CD14-positive monocyte (primary cell): ENCODE results near the gene SLC15A5. TPM values are rescaled to one million over a fixed set of nuclear protein-coding genes. Genes with fewer than 3 reads are reported as not detected.

Experiments
- DNase-seq, 3 donors: peaks; one replicate each; pipeline ENCODE4 v3.0.0-alpha.2; 2011 to 2022
- H2AFZ ChIP-seq: 2 replicates; pipeline ENCODE4 v1.6.0; 2012; ENCODE audit warnings: mild to moderate bottlenecking, low read depth, low read length, inconsistent platforms; ENCODE audit not compliant: insufficient read depth, poor library complexity, severe bottlenecking
- H3K27ac ChIP-seq, 2 donors: 1 replicate in 1 of 2; 2 replicates in 1 of 2; pipeline ENCODE4 v1.5.1; 2012 to 2013; ENCODE audit warnings: low read length in 2 of 2, control low read depth in 1 of 2, inconsistent platforms in 1 of 2, low read depth in 1 of 2, mild to moderate bottlenecking in 1 of 2
- H3K27me3 ChIP-seq, 2 donors: one replicate each; pipeline versions ENCODE4 v1.6.0 to v1.6.1; 2011 to 2013; ENCODE audit warnings: low read length in 2 of 2; ENCODE audit not compliant: control insufficient read depth in 2 of 2, insufficient read depth in 2 of 2
- H3K36me3 ChIP-seq, 2 donors: replicated peaks in 1 of 2; 1 replicate in 1 of 2; 2 replicates in 1 of 2; pipeline versions ENCODE4 v1.5.1 to v1.6.1; 2012 to 2013; ENCODE audit warnings: low read length in 2 of 2, control low read depth in 1 of 2, inconsistent platforms in 1 of 2, mild to moderate bottlenecking in 1 of 2; ENCODE audit not compliant: insufficient read depth in 2 of 2, control insufficient read depth in 1 of 2
- H3K4me1 ChIP-seq, 2 donors: 1 replicate in 1 of 2; 2 replicates in 1 of 2; pipeline versions ENCODE4 v1.5.1 to v1.6.1; 2012 to 2013; ENCODE audit warnings: low read length in 2 of 2, control low read depth in 1 of 2, inconsistent platforms in 1 of 2, mild to moderate bottlenecking in 1 of 2, moderate library complexity in 1 of 2; ENCODE audit not compliant: insufficient read depth in 2 of 2, control insufficient read depth in 1 of 2
- H3K4me2 ChIP-seq: replicated peaks from 2 replicates; pipeline ENCODE3; 2012; ENCODE audit warnings: low read length, moderate library complexity, mild to moderate bottlenecking; ENCODE audit not compliant: poor library complexity, severe bottlenecking; ENCODE audit errors: extremely low read depth
- H3K4me3 ChIP-seq, 3 experiments: fragments of 200-600 bp in 1 of 3; sonication (generic) in 1 of 3; replicated peaks in 1 of 3; 1 replicate in 2 of 3; 2 replicates in 1 of 3; pipeline ENCODE4 v1.5.1; 2011 to 2013; ENCODE audit warnings: low read length in 3 of 3, mild to moderate bottlenecking in 3 of 3, control low read depth in 2 of 3, low read depth in 2 of 3, inconsistent platforms in 1 of 3, moderate library complexity in 1 of 3
- H3K79me2 ChIP-seq: 2 replicates; pipeline ENCODE4 v1.6.0; 2012; ENCODE audit warnings: mild to moderate bottlenecking, control low read depth, inconsistent platforms, low read length, moderate library complexity; ENCODE audit not compliant: insufficient read depth
- H3K9ac ChIP-seq: 2 replicates; pipeline ENCODE4 v1.6.0; 2017; ENCODE audit warnings: low read length, mild to moderate bottlenecking; ENCODE audit not compliant: insufficient read depth, poor library complexity, severe bottlenecking
- H3K9me3 ChIP-seq, 2 donors: replicated peaks in 1 of 2; 1 replicate in 1 of 2; 2 replicates in 1 of 2; pipeline versions ENCODE4 v1.5.1 to v1.6.1; 2012 to 2013; ENCODE audit warnings: low read length in 2 of 2, control low read depth in 1 of 2; ENCODE audit not compliant: control insufficient read depth in 1 of 2, insufficient read depth in 1 of 2
- H4K20me1 ChIP-seq: 2 replicates; pipeline ENCODE4 v1.6.0; 2012; ENCODE audit warnings: mild to moderate bottlenecking, low read length, control low read depth, moderate library complexity; ENCODE audit not compliant: insufficient read depth
- H3K27ac Mint-ChIP-seq, 7 donors: one replicate each; pipeline ENCODE4 v1.8.0; 2020; ENCODE audit warnings: mild to moderate bottlenecking in 7 of 7, mixed read lengths in 7 of 7, moderate library complexity in 6 of 7, inconsistent platforms in 2 of 7
- H3K27me3 Mint-ChIP-seq, 3 donors: one replicate each; pipeline ENCODE4 v1.8.0; 2021 to 2022; ENCODE audit warnings: low read depth in 3 of 3, mild to moderate bottlenecking in 3 of 3, mixed read lengths in 3 of 3, moderate library complexity in 3 of 3, inconsistent platforms in 1 of 3
- H3K36me3 Mint-ChIP-seq, 2 donors: one replicate each; pipeline ENCODE4 v1.8.0; 2020; ENCODE audit warnings: mixed read lengths in 2 of 2, inconsistent platforms in 1 of 2, mild to moderate bottlenecking in 1 of 2
- H3K4me1 Mint-ChIP-seq: one replicate; pipeline ENCODE4 v1.8.0; 2020; ENCODE audit warnings: mild to moderate bottlenecking, mixed read lengths
- H3K4me3 Mint-ChIP-seq, 2 donors: one replicate each; pipeline ENCODE4 v1.8.0; 2020; ENCODE audit warnings: mild to moderate bottlenecking in 2 of 2, mixed read lengths in 2 of 2, moderate library complexity in 1 of 2
- H3K9me3 Mint-ChIP-seq, 7 donors: one replicate each; pipeline ENCODE4 v1.8.0; 2020 to 2022; ENCODE audit warnings: mixed read lengths in 7 of 7, mild to moderate bottlenecking in 6 of 7, moderate library complexity in 6 of 7, inconsistent platforms in 2 of 7
- CTCF ChIP-seq: fragments of 200-600 bp; IDR thresholded peaks from one replicate; pipeline ENCODE4 v1.8.0; 2022; ENCODE audit warnings: antibody characterized with exemption, mild to moderate bottlenecking
- WGBS: methylation state at CpG from one replicate; pipeline ENCODE4 v1.1.5; 2013; ENCODE audit warnings: missing lambda C conversion rate; ENCODE audit not compliant: insufficient coverage; 5-methylcytosine and 5-hydroxymethylcytosine counted together
- intact Hi-C, 2 donors: fragments of 100-400 bp; cut with micrococcal nuclease; formaldehyde crosslinking; loops; one replicate each; pipeline versions ENCODE4 v1.15.0 to v1.15.1; 2023
- polyA plus RNA-seq, 3 donors: library from polyadenylated mRNA; depleted of rRNA in 1 of 3; unstranded in 2 of 3; stranded (reverse) in 1 of 3; fragments of 300-500 nt in 2 of 3; fragments of >200 nt in 1 of 3; fragmentation: Illumina TruSeq in 2 of 3; gene quantifications; 1 replicate in 2 of 3; 2 replicates in 1 of 3; pipeline ENCODE4 v1.2.3, GENCODE V29; 2012 to 2021

SLC15A5 gene
- polyA plus RNA-seq, 3 donors, result not detected

- Histone ChIP-seq H2AFZ (no peak overlapping the region), H3K36me3 (no peaks in the 10 kb centered on the region), H3K27ac (no peak overlapping the region), H3K9me3 (no peaks in the 10 kb centered on the region), H3K4me2 (no peak overlapping the region), H3K79me2 (no peaks in the 10 kb centered on the region), H3K27me3 (no peaks in the 10 kb centered on the region), H3K4me3 (no peak overlapping the region), H3K4me1 (no peaks in the 10 kb centered on the region), H4K20me1 (no peaks in the 10 kb centered on the region), H3K9ac (no peak overlapping the region)
- Mint-ChIP-seq H3K27ac (no peak overlapping the region), H3K27me3 (peaks cover 0 to 2% (median 0%) of the 10 kb centered on the region in 3 donors), H3K36me3 (no peaks in the 10 kb centered on the region), H3K4me1 (no peaks in the 10 kb centered on the region), H3K9me3 (no peaks in the 10 kb centered on the region), H3K4me3 (no peak overlapping the region)
- DNase-seq, result no peak
- intact Hi-C loops, result no loop called here
- WGBS, result 86% methylated on average over 2 of the region's 3 CpGs
- no peak for TF ChIP-seq CTCF
Observed at GRCh38 chr12:16224196-16224595, 53.3 kb downstream of the SLC15A5 start.

- Mint-ChIP-seq H3K27me3 (peaks cover 0 to 2% (median 0%) of the 10 kb centered on the region in 3 donors), H3K4me1 (no peaks in the 10 kb centered on the region), H3K36me3 (no peaks in the 10 kb centered on the region), H3K27ac (peak overlapping the region in 1 of 7 donors; percentile 2), H3K9me3 (no peaks in the 10 kb centered on the region), H3K4me3 (no peak overlapping the region)
- no peaks in the 10 kb centered on the region for H4K20me1 ChIP-seq
- WGBS, result no CpG with 5 or more reads among the region's 2 CpGs
- DNase-seq, result no peak
- H3K4me2 ChIP-seq, result no peak overlapping the region
- H3K36me3 ChIP-seq, result no peaks in the 10 kb centered on the region
- no peak overlapping the region for H2AFZ ChIP-seq
- intact Hi-C loops, result no loop called here
- H3K9ac ChIP-seq, result no peak overlapping the region
- no peaks in the 10 kb centered on the region for H3K27me3 ChIP-seq
- no peaks in the 10 kb centered on the region for H3K79me2 ChIP-seq
- H3K4me3 ChIP-seq, result no peak overlapping the region
- TF ChIP-seq CTCF, result no peak
- no peaks in the 10 kb centered on the region for H3K4me1 ChIP-seq
- H3K9me3 ChIP-seq, result no peaks in the 10 kb centered on the region
- H3K27ac ChIP-seq, result no peak overlapping the region
Observed at GRCh38 chr12:16221776-16222175, 55.7 kb downstream of the SLC15A5 start.
